Hematopoietic multipotent progenitor cell treated with erythropoietin and hydrocortisone succinate and interleukin-3 and kit ligand, for 4 days (in vitro differentiated cells): ENCODE results near the gene LSMEM2.
A peak's percentile ranks its signal among the peaks of the same experiment; 100 is the strongest.
"Not testable (repeated sequence)": the region's sequence is repeated elsewhere in the genome, so short reads cannot be mapped to it uniquely, and the experiment has no call there.

Source experiments
- DNase-seq: peaks from one replicate; pipeline ENCODE4 v3.0.0-alpha.2; 2015

The LSMEM2 gene

GRCh38 chr3:50266017-50266416 is 12.9 kb upstream of the LSMEM2 start:
- DNase-seq, result no peak

- DNase-seq, result no peak
Observed at GRCh38 chr3:50266836-50267235, 12.1 kb upstream of the LSMEM2 start.

GRCh38 chr3:50267280-50267913 is 11.5 kb upstream of the LSMEM2 start:
- no peak for DNase-seq

GRCh38 chr3:50268276-50268675 is 10.6 kb upstream of the LSMEM2 start:
- DNase-seq, result no peak

GRCh38 chr3:50268703-50269451 is 10.0 kb upstream of the LSMEM2 start, which contains the start of gene SEMA3B:
Gene SEMA3B, plus strand, starts transcription at chr3:50269147. Its CDS starts 94 bp downstream, at chr3:50269241.
- DNase-seq, result no peak

GRCh38 chr3:50269460-50269859 is 9.4 kb upstream of the LSMEM2 start:
- no peak for DNase-seq

GRCh38 chr3:50269977-50270413 is 8.9 kb upstream of the LSMEM2 start:
- DNase-seq, result no peak

GRCh38 chr3:50270422-50271224 is 8.3 kb upstream of the LSMEM2 start:
- DNase-seq, result no peak

- no peak for DNase-seq
Observed at GRCh38 chr3:50271314-50271936, 7.5 kb upstream of the LSMEM2 start.

- not testable (repeated sequence) for DNase-seq
Observed at GRCh38 chr3:50272538-50272910, 6.4 kb upstream of the LSMEM2 start.

- peak; percentile 89 for DNase-seq
Observed at GRCh38 chr3:50272911-50273688, 5.8 kb upstream of the LSMEM2 start.

- no peak for DNase-seq
Observed at GRCh38 chr3:50273689-50274065, 5.2 kb upstream of the LSMEM2 start.

- peak; percentile 88 for DNase-seq
Observed at GRCh38 chr3:50274371-50275104, 4.3 kb upstream of the LSMEM2 start.

- no peak for DNase-seq
Observed at GRCh38 chr3:50275141-50275995, 3.5 kb upstream of the LSMEM2 start.

- peak; percentile 67 for DNase-seq
Observed at GRCh38 chr3:50275996-50276761, 2.7 kb upstream of the LSMEM2 start.

- no peak for DNase-seq
Observed at GRCh38 chr3:50276762-50277101, 2.2 kb upstream of the LSMEM2 start.

GRCh38 chr3:50278123-50278879 is 586 bp upstream of the LSMEM2 start:
- DNase-seq, result no peak

GRCh38 chr3:50279255-50280016 is 549 bp downstream of the LSMEM2 start:
- no peak for DNase-seq
